Transverse colon (tissue), 4 donors: ENCODE measurements around the gene HEG1. TPM values are rescaled to one million over a fixed set of nuclear protein-coding genes. Genes with fewer than 3 reads are reported as not detected.
"Not testable (repeated sequence)": the region's sequence is repeated elsewhere in the genome, so short reads cannot be mapped to it uniquely, and the experiment has no call there.

Experiments used
- DNase-seq: peaks from one replicate; pipeline ENCODE4 v3.0.0-alpha.2; 2019
- H3K27ac ChIP-seq, 4 donors: fragments of 200-600 bp; sonication (generic); 2 replicates each; pipeline ENCODE4 v1.5.1; 2016 to 2018; ENCODE audit warnings: inconsistent platforms in 4 of 4
- H3K27me3 ChIP-seq: fragments of 200-600 bp; sonication (generic); 2 replicates; pipeline ENCODE4 v1.5.1; 2017; ENCODE audit warnings: inconsistent platforms
- H3K36me3 ChIP-seq, 4 donors: fragments of 200-600 bp; sonication (generic); 2 replicates each; pipeline ENCODE4 v1.5.1; 2017 to 2019; ENCODE audit warnings: inconsistent platforms in 4 of 4
- H3K4me1 ChIP-seq, 4 donors: fragments of 200-600 bp; sonication (generic); 2 replicates each; pipeline ENCODE4 v1.5.1; 2017 to 2020; ENCODE audit warnings: inconsistent platforms in 4 of 4
- H3K4me3 ChIP-seq, 4 donors: fragments of 200-600 bp; sonication (generic); 1 replicate in 1 of 4; 2 replicates in 3 of 4; pipeline versions ENCODE4 v1.5.1 to v1.6.1; 2017 to 2019; ENCODE audit warnings: inconsistent platforms in 4 of 4
- H3K9me3 ChIP-seq, 2 donors: fragments of 200-600 bp; sonication (generic); 2 replicates each; pipeline ENCODE4 v1.5.1; 2017 to 2019; ENCODE audit warnings: inconsistent platforms in 2 of 2
- EP300 ChIP-seq: sonication (generic); formaldehyde crosslinking; IDR thresholded peaks from one replicate; pipeline ENCODE4 v1.6.1; 2017; ENCODE audit warnings: antibody characterized with exemption, low read depth
- POLR2A ChIP-seq: fragments of 450-650 bp; IDR thresholded peaks from one replicate; pipeline ENCODE4 v1.6.1; 2016; ENCODE audit warnings: antibody characterized with exemption, mild to moderate bottlenecking, moderate library complexity
- POLR2AphosphoS5 ChIP-seq, 3 donors: sonication (generic); formaldehyde crosslinking; IDR thresholded peaks; one replicate each; pipeline ENCODE4 v1.6.1; 2016; ENCODE audit warnings: antibody characterized with exemption in 3 of 3
- WGBS, 2 donors: methylation state at CpG; one replicate each; pipeline ENCODE4 v1.1.5; 2018; ENCODE audit warnings: low coverage in 1 of 2; 5-methylcytosine and 5-hydroxymethylcytosine counted together
- in situ Hi-C, 4 donors: fragments of 200-750 bp; cut with MboI; loops; one replicate each; pipeline versions ENCODE4 v1.15.0 to v1.15.1; 2017; ENCODE audit warnings: low sequenced_read_pairs in 3 of 4, low pct_ligation_motif_present in 1 of 4, low pct_unique_long_range_greater_than_20kb in 1 of 4
- intact Hi-C: fragments of 100-400 bp; cut with DNase I; formaldehyde crosslinking; loops from one replicate; pipeline ENCODE4 v1.15.1; 2023; ENCODE audit warnings: low total_unique reads
- total RNA-seq, 4 donors: library from RNA; depleted of rRNA; stranded (reverse); fragments of >200 nt; gene quantifications; one replicate each; pipeline ENCODE4 v1.1.0, GENCODE V29; 2016
- TF ChIP-seq, protein P1 (sequence below), 5 experiments: fragments of 200-600 bp in 3 of 5; fragments of 450-650 bp in 2 of 5; sonication (generic) in 3 of 5; IDR thresholded peaks; 1 replicate in 2 of 5; 2 replicates in 3 of 5; pipeline ENCODE4 v1.5.1; 2016 to 2017; ENCODE audit warnings: antibody characterized with exemption in 5 of 5, inconsistent platforms in 3 of 5, mild to moderate bottlenecking in 2 of 5, moderate library complexity in 1 of 5

Gene HEG1
- total RNA-seq, 4 donors from 2014 or later = 8.9 to 97.3 (median 10.6) TPM

DNA sequence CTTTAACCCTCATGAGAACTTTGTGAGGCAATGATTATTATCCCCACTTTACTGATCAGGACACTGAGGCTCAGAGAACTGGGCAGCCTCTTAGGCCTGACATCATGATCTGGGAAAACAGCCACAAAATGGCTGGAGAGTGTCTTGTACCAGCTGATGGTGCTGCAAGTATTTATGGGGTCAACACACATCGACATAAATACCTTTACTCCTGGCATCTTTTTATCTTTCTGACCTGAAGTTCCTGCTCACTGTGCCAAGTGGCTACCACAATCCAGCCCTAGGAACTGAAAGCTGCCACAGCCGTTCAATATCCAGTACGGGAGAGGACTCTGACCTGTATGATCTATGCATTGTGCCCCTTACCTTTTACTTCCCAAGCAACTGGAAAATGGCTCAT lies 92.0 kb downstream of the HEG1 start:
- 51% methylated on average over 3 of the region's 3 CpGs; no CpG with 5 or more reads in 1 of the 2 donors for WGBS, 2 donors
- peak; percentile 54 for DNase-seq
- TF ChIP-seq POLR2A (no peak), POLR2AphosphoS5 (IDR thresholded peaks at IDR 0.05) (no peak)
- TF ChIP-seq, protein P1, sequence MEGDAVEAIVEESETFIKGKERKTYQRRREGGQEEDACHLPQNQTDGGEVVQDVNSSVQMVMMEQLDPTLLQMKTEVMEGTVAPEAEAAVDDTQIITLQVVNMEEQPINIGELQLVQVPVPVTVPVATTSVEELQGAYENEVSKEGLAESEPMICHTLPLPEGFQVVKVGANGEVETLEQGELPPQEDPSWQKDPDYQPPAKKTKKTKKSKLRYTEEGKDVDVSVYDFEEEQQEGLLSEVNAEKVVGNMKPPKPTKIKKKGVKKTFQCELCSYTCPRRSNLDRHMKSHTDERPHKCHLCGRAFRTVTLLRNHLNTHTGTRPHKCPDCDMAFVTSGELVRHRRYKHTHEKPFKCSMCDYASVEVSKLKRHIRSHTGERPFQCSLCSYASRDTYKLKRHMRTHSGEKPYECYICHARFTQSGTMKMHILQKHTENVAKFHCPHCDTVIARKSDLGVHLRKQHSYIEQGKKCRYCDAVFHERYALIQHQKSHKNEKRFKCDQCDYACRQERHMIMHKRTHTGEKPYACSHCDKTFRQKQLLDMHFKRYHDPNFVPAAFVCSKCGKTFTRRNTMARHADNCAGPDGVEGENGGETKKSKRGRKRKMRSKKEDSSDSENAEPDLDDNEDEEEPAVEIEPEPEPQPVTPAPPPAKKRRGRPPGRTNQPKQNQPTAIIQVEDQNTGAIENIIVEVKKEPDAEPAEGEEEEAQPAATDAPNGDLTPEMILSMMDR (IDR thresholded peaks at IDR 0.05) = no peak
- H3K36me3 ChIP-seq = no peaks in the 10 kb centered on the region
- H3K9me3 ChIP-seq = no peaks in the 10 kb centered on the region
- H3K27me3 ChIP-seq = no peaks in the 10 kb centered on the region
- H3K4me1 ChIP-seq = peaks cover 4 to 42% (median 25%) of the 10 kb centered on the region in 4 donors
- in situ Hi-C loops = no loop called here
- H3K4me3 ChIP-seq = no peak overlapping the region
- H3K27ac ChIP-seq = peak overlapping the region; percentile 32 to 63 (median 52)
- intact Hi-C loops = no loop called here

DNA sequence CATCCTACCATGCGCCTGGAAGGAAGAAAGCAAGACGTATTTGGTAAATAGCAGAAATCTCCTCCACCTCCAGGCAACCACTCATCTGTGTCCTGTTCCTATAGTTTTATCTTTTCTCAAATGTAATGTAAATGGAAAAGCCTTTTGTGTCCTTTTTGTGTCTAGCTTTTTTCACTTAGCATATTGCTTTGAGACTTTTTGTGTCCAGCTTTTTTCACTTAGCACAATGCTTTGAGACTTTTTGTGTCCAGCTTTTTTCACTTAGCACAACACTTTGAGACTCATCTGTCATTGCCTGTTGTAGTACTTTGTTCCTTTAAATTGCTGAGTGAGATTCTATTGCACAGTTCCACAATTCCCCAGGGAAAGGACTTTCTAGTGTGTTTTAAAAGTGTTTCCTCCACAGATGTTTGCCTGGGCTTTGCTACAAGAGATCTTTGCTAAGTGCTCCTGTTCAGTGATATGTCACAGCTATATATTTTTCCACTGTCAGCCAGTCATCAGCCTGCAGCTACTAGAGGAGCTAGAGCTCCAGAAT lies 93.3 kb downstream of the HEG1 start:
- peaks cover 4 to 42% (median 25%) of the 10 kb centered on the region in 4 donors for H3K4me1 ChIP-seq
- in situ Hi-C loops = no loop called here
- H3K9me3 ChIP-seq = no peaks in the 10 kb centered on the region
- intact Hi-C loops = no loop called here
- TF ChIP-seq EP300 (no peak), POLR2AphosphoS5 (IDR thresholded peaks at IDR 0.05) (no peak), POLR2A (no peak)
- TF ChIP-seq, protein P1 (IDR thresholded peaks at IDR 0.05) = no peak
- H3K4me3 ChIP-seq = no peak overlapping the region
- no peak for DNase-seq
- H3K36me3 ChIP-seq = no peaks in the 10 kb centered on the region
- H3K27ac ChIP-seq = peak overlapping the region in 3 of 4 donors; percentile 6 to 63 (median 58)
- H3K27me3 ChIP-seq = no peaks in the 10 kb centered on the region
- 93 to 100% methylated on average over 2 of the region's 2 CpGs for WGBS, 2 donors

DNA sequence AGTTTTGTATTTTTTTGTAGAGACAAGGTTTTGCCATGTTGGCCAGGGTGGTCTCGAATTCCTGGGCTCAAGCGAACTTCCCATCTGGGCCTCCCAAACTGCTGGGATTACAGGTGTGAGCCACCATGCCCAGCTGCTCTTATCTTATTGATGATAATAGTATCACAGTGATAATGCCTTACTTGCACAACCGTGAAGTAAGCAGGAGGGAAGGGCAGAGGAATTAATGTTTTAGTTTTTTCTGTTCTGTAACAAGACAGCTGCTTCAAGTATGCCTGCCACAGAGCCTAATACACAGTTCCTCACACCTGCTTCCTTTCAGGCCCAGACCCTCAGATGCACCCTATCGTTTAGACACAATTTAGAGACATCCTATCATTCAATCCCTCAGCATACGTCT lies 95.1 kb downstream of the HEG1 start:
- Histone ChIP-seq H3K9me3 (no peaks in the 10 kb centered on the region), H3K4me1 (peaks cover 4 to 42% (median 25%) of the 10 kb centered on the region in 4 donors), H3K27me3 (no peaks in the 10 kb centered on the region), H3K4me3 (no peak overlapping the region), H3K36me3 (no peaks in the 10 kb centered on the region), H3K27ac (peak overlapping the region in 1 of 4 donors; percentile 49)
- DNase-seq = no peak
- intact Hi-C loops (no loop called here), in situ Hi-C loops (no loop called here)
- 75 to 76% methylated on average over 5 of the region's 5 CpGs for WGBS, 2 donors
- TF ChIP-seq POLR2AphosphoS5 (IDR thresholded peaks at IDR 0.05) = no peak
- no peak for TF ChIP-seq POLR2A
- no peak for TF ChIP-seq EP300
- TF ChIP-seq, protein P1 (IDR thresholded peaks at IDR 0.05) = no peak

DNA sequence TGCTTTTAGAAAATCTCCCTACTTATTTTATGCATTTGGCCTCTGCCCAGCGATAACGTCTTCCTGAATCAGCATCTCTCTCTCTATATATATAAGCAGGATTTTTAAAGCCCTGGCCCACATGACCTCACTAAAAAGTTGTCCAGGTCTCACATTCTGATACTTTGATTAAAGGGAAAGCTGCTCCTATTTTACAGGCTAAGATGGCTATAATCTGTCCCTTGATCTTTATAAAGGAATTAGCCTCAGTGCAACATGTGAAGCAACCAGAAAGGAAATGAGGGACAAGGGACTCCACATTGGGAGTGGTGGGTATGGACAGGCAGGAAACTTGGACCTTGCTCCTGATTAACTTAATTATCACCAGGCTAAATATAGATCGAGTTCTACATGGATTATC lies 95.7 kb downstream of the HEG1 start:
- intact Hi-C loops = no loop called here
- no peak overlapping the region for H3K4me3 ChIP-seq
- H3K27me3 ChIP-seq = no peaks in the 10 kb centered on the region
- TF ChIP-seq, protein P1 (IDR thresholded peaks at IDR 0.05) = no peak
- TF ChIP-seq EP300 (no peak), POLR2AphosphoS5 (IDR thresholded peaks at IDR 0.05) (no peak), POLR2A (no peak)
- H3K4me1 ChIP-seq = peaks cover 4 to 42% (median 25%) of the 10 kb centered on the region in 4 donors
- peak overlapping the region in 1 of 4 donors; percentile 15 for H3K27ac ChIP-seq
- no peaks in the 10 kb centered on the region for H3K36me3 ChIP-seq
- in situ Hi-C loops = no loop called here
- 52 to 59% methylated on average over 3 of the region's 3 CpGs for WGBS, 2 donors
- no peaks in the 10 kb centered on the region for H3K9me3 ChIP-seq
- DNase-seq = no peak

DNA sequence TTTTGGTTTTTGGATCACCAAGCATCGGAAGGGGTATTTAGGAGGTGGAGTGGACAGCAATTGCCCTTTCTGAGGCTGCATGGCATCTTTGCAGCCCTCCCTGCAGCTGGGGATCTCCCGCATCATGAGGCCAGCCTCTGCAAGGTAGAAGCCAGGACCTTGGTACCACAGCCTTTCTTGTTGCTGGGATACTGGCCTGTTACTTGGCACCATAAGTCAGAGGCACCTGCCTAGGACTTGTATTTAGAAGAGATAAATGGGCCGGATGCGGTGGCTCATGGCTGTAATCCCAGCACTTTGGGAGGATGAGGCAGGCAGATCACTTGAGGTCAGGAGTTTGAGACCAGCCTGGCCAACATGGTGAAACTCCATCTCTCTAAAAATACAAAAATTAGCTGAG lies 97.8 kb downstream of the HEG1 start:
- H3K9me3 ChIP-seq, DNase-seq, H3K27me3 ChIP-seq, H3K27ac ChIP-seq, intact Hi-C loops, H3K36me3 ChIP-seq, in situ Hi-C loops, H3K4me3 ChIP-seq: not testable (repeated sequence)
- H3K4me1 ChIP-seq = peaks cover 0 to 26% (median 10%) of the 10 kb centered on the region in 4 donors
- 92% methylated on average over 4 of the region's 4 CpGs; no CpG with 5 or more reads in 1 of the 2 donors for WGBS, 2 donors
